ENCODE results near the gene HSPB1.

HSPB1 gene

DNA sequence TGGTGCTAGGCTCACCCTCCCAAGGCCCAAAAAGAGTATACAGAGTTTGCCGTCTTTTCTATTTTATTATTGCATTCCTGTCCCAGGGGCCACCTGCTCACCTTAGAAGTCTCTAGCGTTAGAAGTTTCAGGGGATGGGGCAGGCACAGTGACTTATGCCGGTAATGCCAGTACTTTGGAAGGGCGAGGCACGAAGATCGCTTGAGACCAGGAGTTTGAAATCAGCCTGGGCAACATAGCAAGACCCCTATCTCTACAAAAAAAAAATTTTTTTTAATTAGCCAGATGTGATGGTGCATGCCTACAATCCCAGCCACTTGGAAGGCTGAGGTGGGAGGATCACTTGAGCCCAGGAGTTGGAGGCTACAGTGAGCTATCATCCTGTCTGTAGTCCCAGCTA, 30.3 kb upstream of the HSPB1 start:
- TF ChIP-seq, protein P1, sequence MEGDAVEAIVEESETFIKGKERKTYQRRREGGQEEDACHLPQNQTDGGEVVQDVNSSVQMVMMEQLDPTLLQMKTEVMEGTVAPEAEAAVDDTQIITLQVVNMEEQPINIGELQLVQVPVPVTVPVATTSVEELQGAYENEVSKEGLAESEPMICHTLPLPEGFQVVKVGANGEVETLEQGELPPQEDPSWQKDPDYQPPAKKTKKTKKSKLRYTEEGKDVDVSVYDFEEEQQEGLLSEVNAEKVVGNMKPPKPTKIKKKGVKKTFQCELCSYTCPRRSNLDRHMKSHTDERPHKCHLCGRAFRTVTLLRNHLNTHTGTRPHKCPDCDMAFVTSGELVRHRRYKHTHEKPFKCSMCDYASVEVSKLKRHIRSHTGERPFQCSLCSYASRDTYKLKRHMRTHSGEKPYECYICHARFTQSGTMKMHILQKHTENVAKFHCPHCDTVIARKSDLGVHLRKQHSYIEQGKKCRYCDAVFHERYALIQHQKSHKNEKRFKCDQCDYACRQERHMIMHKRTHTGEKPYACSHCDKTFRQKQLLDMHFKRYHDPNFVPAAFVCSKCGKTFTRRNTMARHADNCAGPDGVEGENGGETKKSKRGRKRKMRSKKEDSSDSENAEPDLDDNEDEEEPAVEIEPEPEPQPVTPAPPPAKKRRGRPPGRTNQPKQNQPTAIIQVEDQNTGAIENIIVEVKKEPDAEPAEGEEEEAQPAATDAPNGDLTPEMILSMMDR (IDR thresholded peaks at IDR 0.05; ENCODE audit: low read depth, low read length): no peak
- DNase-seq (ENCODE audit: extremely low read depth, low read depth): no peak

DNA sequence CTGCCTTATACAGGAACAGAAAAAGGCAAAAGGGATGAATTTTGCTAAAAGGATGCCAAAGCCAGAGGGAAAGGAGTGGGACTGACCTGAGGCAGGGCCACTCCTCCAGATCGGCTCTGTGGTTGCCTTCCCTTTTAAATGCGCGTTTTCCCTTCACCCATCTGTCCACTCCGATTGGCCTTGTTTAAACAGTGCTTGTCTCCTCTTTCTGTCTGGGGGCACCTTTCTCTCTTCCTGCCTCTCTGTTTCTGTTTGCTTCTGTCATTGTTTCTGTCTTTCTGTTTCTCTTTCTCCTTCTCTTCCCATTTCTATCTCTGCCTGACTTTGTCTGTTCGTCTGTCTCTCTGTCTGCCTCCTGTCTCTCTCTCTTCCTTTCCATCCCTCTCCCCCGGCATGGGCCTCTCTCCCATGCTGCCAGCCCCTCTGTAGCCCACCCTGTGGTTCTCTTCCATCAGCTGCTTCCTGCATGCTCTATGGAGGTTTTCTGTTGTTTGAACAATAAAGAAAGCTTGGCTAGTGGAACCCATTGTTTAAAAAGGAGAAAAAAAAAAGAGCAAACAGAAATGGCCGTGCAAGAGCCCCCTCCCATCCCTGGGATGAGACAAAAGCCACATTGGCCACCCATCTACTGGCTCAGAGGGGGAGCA, 29.5 kb upstream of the HSPB1 start:
- TF ChIP-seq, protein P1 (IDR thresholded peaks at IDR 0.05; ENCODE audit: low read depth, low read length): no peak

DNA sequence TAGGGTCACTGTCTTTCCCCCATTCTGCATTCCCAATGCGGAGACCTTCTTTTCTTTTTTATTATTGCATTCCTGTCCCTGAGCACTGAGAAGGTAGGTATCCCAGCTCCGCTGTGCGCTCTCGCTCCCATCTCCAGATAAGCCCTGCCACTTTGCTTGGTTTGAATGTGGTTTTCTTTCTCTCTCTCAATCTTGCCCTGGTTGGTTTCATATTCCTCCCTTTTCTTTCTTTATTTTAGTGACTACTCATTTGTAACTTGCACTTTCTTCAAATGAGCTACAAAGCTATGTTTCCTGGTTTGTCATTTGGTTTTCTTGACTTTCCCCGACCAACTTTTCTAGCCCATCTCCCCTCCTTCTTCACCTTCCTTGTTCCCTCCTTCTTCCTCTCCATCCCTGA, 29.0 kb upstream of the HSPB1 start:
- DNase-seq (ENCODE audit: extremely low read depth, low read depth): no peak
- TF ChIP-seq, protein P1 (IDR thresholded peaks at IDR 0.05; ENCODE audit: low read depth, low read length): no peak

More for the DNA sequence above, 29.5 kb upstream of the HSPB1 start:
- no peak for DNase-seq (ENCODE audit: extremely low read depth, low read depth)

DNA sequence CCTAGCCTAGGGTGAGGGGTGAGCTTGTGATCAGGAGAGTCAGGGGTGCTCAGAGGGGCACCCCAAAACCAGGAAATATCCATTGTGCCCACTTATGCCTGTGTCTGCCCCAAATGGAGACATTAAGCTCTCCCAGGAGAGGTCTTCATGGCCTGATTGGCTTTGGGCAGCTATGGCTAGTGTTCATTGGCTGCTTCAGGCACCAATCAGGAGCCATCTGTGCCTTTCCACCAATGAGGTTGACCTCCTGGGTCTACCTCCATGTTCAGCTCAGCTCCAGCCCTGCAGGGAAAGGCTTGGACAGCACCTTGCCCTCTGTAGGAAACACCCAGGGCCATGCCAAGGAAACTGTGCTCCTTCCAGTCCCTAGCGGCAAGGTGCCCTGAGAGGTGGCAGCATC, 23.9 kb upstream of the HSPB1 start:
- DNase-seq (ENCODE audit: extremely low read depth, low read depth): no peak
- TF ChIP-seq, protein P1 (IDR thresholded peaks at IDR 0.05; ENCODE audit: low read depth, low read length): no peak

DNA sequence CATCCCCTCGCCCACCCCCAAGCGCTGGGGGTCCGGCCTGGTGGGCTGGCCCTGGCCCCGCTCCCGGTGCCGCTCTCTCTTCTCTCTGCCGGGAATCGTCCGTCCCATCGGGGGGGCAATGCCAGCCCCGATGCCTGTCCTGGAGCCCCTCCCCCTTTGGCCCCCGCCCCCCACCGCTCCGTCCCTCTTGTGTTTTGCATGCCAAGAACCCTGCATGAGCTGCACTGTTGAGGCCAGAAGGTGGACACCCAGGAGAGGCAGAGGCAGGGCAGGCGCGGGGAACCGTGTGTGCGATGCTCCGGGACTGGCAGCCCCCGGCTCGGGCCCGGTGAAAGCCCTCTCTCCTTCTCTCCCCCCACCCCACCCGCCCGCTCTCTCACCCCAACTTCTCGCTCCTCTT, 22.1 kb upstream of the HSPB1 start:
- TF ChIP-seq, protein P1 (IDR thresholded peaks at IDR 0.05; ENCODE audit: low read depth, low read length): no peak
- no peak for DNase-seq (ENCODE audit: extremely low read depth, low read depth)

DNA sequence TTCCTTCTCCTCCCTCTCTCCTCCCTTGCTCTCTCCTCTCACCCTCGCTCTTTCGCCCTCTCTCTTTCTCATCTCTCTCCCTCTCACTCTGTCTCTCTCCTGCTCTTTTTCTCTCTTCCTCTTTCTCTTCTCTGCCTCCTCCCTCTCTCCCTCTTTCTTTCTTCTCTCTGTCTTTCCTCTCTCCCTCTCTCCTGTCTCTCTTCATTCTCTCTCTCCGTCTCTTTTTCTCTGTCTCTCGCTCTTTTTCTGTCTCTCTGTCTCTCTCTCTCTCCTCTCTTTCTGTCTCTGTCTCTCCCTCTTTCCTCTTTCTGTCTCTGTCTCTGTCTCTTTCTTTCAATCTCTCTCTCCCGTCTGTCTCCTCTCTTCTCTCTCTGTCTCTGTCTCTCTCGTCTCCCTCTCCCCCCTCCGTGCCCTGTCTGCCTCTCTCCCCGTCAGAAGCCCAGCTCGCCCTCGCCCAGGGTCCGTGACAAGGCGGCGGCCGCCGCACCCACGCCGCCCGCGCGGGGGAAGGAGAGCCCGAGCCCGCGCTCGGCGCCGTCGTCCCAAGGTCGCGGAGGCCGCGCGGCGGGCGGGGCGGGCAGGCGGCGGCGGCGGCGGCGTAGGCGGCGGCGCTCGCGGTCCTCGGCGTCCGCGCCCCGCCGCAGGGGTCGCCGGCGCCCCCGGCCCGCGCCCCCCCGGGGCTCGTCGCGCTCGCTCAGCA, 21.3 kb upstream of the HSPB1 start:
- TF ChIP-seq, protein P1 (IDR thresholded peaks at IDR 0.05; ENCODE audit: low read depth, low read length): no peak

DNA sequence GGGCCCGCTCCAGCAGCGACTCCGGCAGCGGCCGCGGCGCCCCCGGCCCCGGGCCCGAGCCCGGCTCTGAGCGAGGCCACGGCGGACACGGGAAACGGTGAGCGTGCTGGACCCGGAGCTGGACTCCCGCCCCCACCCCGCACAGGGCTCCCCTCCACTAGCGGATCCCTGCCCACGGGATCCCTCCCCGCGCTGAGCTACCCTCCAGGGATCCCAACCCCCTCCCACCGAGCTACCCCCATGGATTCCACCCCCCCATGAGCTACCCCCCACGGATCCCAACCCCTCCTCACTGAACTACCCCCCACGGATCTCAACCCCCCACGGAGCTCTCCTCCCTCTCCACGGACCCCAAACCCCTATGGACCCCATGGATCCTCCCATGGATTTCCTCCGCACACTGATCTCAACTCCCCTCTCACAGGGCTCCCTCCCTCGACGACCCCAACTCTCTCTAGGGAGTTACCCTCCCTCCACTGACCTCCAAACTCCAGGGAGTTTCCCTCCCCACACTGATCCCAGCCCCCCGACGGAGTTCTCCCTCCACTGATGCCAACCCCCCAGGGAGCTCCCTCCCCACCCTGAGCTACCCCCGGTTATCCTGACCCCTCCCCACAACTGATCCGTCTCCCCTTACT, 20.6 kb upstream of the HSPB1 start:
- no peak for DNase-seq (ENCODE audit: extremely low read depth, low read depth)
- TF ChIP-seq, protein P1 (IDR thresholded peaks at IDR 0.05; ENCODE audit: low read depth, low read length): no peak

More for the DNA sequence above, 21.3 kb upstream of the HSPB1 start:
- DNase-seq (ENCODE audit: extremely low read depth, low read depth): no peak
